Stimulated activated CD4-positive, alpha-beta T cell treated with anti-CD3 and anti-CD28 coated beads, Interleukin-1b, Interleukin-23, amount 100 ng/mL, for 24 hours (primary cell): ENCODE data around the gene GOT2.
A peak's percentile ranks its signal among the peaks of the same experiment; 100 is the strongest.
"Not testable (repeated sequence)": the region's sequence is repeated elsewhere in the genome, so short reads cannot be mapped to it uniquely, and the experiment has no call there.

Experiments
- DNase-seq, 4 experiments: peaks; one replicate each; pipeline ENCODE4 v3.0.0-alpha.2; 2020; ENCODE audit warnings: low read depth in 4 of 4, low spot score in 1 of 4

GOT2 gene

DNA sequence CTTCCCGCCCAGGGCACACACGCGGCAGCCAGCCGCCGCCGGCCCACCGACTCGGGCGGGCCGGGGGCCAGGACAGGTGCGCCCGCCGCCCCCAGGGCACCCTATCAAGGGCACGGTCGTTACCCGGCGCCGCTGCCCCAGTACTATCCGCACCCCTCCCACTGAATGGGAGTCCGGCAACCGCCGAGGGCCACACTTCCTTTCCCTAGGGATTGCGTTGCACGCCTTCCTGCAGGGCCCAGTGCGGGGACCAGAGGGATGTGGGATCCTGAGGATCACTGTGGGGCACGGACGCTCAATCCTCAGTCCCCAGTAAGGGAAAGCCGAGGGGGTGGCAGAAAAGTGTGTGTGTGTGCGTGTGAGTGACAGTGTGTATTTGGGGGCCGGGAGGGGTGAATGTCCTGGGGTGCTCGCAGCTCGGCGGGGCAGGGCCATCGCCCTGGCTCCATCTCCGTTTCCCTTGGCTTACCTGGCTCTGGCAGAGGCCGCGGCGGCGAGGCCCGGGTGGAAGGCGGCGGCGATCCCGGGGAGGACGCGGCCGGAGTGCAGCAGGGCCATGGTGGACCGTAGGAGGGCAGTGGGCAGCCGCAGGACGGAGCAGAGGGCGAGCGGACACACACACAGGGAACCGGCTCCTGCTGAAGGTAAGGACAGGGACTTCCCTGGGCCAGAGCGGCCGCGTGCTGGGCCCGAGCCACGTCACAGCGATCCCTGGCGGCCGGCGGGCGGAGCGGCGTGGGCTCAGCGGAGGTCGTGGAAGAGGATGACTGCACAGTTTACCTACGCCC is at the start of gene GOT2:
Gene GOT2 (minus strand): TSS at position 646 of the 788 bp plus-strand sequence. CDS start 88 bp downstream, at position 558.
- peak; percentile 55 to 78 (median 68) for DNase-seq

- DNase-seq: not testable (repeated sequence)
Observed at GRCh38 chr16:58779291-58779690, 45.2 kb upstream of the GOT2 start.

GRCh38 chr16:58773870-58774269 is 39.8 kb upstream of the GOT2 start:
- no peak for DNase-seq

GRCh38 chr16:58768145-58768544 is 34.0 kb upstream of the GOT2 start:
- DNase-seq: no peak

- DNase-seq: no peak
Observed at GRCh38 chr16:58767581-58767980, 33.5 kb upstream of the GOT2 start.

DNA sequence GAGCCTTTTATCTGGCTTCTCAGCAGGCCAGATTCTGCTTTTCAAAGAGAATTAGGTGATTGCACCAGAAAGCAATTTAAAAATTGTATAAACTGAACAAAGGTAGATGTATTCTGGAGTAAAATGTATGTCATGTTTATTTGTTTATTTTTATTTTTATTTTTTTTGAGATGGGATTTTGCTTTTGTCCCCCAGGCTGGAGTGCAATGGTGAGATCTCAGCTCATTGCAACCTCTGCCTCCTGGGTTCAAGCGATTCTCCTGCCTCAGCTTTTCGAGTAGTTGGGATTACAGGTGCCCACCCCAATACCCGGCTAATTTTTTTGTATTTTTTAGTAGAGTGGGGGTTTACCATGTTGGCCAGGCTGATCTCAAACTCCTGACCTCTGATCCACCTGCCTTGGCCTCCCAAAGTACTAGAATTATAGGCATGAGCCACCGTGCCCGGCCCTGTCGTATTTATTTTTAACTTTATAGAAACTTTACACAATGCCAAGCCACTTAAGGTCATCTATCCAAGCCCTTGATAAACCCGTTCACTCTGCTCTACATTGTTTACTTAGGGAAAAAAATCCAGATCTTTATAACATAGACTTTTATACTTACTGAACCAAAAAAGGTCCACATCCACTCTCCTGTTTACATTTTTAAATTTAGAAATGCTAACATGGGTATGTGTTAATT is 22.7 kb upstream of the GOT2 start:
- DNase-seq: no peak

GRCh38 chr16:58755989-58756649 is 22.0 kb upstream of the GOT2 start:
- peak; percentile 54 to 69 (median 58) for DNase-seq

- DNase-seq: no peak
Observed at GRCh38 chr16:58753711-58754134, 19.6 kb upstream of the GOT2 start.

DNA sequence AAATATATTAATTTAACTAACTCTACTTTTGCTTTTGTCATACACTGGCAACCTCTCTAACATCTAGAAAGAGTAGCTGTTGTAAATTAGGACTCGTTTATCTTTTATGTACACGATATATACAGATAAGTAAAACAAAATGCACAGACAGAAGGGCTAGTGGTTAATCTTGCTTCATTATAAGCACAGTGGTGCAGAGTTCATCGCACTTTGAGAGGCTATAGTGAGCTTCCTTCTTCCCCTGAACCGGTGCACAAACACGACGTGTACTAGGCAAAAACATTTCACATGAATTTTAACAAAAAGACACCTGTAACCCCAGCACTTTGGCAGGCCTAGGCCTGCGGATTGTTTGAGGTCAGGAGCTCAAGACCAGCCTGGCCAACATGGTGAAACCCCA is 10.4 kb upstream of the GOT2 start:
- DNase-seq: no peak

GRCh38 chr16:58741976-58742375 is 7.9 kb upstream of the GOT2 start:
- no peak for DNase-seq

GRCh38 chr16:58741166-58741565 is 7.0 kb upstream of the GOT2 start:
- no peak for DNase-seq

DNA sequence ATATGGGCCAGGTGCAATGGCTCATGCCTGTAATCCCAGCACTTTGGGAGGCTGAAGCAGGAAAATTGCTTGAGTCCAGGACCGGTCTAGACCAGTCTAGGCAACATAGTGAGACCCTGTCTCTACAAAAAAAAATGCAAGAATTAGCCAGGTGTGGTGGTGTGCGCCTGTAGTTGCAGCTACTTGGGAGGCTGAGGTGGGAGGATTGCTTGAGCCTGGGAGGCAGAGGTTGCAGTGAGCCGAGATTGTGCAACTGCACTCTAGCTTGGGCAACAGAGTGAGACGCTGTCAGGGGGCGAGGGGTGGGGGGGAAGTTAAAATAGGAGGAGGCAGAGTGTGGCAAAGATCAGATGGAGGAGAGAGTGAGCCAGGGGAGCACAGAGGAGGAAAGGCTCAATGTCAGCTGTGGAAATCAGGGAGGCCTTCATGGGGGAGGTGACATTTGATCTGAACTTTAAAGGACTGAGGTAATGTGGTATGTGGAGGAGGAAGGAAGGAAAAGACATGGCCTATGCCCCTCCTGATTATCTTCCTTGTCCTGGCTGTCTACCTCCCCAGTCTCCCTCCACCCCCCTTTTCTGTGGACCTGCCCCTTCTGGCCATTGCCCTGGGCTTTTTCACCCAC is 4.7 kb upstream of the GOT2 start:
- no peak for DNase-seq

DNA sequence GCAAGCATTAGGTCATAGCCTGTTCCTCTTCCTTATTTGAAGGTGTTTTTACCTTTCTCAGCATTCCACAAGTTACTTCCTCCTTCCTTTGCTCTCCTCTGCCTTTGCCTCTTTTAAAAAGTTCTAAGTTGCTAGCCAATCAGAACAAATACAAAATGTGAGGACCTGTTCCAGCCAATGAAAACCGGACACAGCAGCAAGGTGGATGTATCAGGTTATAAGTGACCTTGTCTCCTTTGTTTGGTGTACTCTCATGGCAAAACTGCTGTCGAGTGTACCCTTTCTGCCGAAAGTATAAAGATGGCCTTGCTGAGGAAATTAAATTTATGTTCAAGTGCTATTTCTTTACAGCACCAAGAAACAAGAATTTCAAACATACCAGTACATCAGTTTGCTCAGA is 2.2 kb upstream of the GOT2 start:
- DNase-seq: not testable (repeated sequence)

GRCh38 chr16:58734459-58734787 is 307 bp upstream of the GOT2 start:
- DNase-seq: no peak

DNA sequence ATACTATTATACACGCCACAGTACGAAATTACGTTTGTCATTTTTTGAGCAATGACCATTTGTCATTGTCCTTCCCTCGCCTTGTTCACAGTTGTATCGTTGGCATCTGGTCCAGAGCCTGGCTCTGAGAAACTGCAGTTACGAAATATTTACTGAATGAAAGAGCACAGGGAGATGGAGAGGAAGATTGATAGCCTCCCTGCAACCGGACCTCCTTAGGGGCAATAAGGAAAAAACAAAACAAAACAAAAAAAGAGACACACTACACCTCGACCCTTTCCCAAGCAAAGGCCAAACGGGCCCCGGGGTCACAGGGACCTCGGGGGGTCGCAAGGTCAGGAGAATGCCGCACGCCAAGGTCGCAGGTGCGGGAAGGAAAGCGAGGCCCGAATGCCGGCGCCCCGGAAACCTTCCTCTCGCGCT is 857 bp downstream of the GOT2 start:
- peak in 1 of 4 experiments; percentile 8 for DNase-seq

DNA sequence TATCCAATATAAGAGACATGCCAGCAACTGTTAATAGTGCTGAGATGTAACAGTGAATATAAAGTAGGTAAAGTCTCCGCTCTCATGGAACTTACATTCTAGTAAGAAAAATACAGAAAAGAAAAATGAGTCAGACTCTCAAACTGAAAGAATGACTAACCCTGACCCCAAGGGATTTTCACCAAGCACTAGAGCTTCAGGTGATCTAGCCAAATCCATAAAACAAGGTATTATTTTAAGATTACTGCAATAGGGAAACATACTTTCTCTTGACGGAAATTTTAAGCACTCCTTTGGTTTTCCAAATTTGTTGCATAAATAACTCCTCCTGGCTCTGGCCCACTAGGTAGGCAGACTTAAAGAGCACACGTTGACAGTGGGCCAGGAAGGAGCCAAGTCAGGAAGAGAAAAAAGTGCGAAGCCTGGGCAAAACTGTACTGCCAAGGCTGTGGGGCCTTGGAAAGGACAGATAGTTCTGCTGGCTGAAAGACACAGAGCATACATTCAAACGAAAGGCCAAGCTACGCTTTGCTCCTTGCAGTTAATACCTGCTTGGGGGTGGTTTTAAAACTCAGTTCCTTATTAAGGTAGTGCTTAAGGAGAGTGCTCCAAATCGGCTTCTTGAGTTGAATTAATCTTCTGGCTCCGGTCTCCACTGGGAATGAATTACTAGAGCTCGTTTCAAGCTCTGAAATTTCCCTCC is 1.4 kb downstream of the GOT2 start:
- DNase-seq: no peak

GRCh38 chr16:58730724-58731370 is 3.3 kb downstream of the GOT2 start:
- no peak for DNase-seq

GRCh38 chr16:58727796-58728568 is 6.1 kb downstream of the GOT2 start:
- DNase-seq: no peak

DNA sequence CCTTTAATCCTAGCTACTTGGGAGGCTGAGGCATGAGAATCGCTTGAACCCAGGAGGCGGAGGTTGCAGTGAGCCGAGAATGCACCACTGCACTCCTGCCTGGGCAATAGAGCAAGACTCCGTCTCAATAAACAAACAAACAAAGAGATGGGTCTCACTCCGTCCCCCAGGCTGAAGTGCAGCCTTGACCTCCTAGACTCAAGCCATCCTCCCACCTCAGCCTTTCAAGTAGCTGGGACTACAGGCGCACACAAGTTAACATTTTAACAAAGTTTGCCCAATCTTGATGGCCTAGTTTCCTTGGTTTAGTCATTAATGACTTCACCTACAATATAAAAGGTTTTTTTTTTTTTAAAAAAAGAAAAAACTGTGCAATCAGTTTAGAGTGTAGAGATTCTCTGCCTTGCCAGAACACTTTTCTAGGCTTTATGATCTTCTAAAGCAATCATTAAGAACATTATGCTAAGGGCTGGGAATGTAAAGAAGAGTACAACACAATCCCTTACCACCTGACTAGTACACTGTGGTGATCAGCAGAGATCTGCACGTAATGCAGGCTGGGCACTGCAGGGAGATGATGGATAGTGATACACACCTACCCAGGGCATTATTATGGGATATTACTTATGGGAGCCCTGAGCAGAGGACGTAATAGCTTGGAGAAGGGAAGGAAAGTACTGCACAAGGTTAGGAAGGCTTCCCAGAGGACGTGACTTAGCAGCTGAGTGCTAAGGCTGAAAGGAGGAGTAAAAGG is 6.9 kb downstream of the GOT2 start:
- no peak for DNase-seq
